Dedifferentiated amniotic fluid mesenchymal stem cell (primary cell): ENCODE measurements around the gene TMX4.

Experiments used
- DNase-seq: peaks from one replicate; pipeline ENCODE4 v3.0.0-alpha.2; 2016; ENCODE audit errors: extremely low spot score

TMX4 gene

DNA sequence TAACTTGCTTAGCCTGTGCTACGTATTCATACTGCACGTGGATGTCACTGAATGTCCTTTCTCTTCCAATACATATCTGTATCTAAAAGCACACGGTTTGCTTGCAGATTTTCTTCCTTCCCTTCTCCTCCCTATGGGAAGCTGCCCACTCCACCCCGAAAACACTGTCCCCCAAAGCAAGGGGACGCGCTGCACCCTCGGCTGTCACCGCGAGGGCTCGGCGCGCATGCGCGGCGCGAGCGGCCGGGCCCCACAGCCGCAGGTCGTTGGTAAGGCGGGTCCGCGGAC, 659 bp downstream of the TMX4 start:
- peak; percentile 28 for DNase-seq

- no peak for DNase-seq
Observed at GRCh38 chr20:8012724-8013123, 6.8 kb downstream of the TMX4 start.

- no peak for DNase-seq
Observed at GRCh38 chr20:8008733-8009132, 10.8 kb downstream of the TMX4 start.

DNA sequence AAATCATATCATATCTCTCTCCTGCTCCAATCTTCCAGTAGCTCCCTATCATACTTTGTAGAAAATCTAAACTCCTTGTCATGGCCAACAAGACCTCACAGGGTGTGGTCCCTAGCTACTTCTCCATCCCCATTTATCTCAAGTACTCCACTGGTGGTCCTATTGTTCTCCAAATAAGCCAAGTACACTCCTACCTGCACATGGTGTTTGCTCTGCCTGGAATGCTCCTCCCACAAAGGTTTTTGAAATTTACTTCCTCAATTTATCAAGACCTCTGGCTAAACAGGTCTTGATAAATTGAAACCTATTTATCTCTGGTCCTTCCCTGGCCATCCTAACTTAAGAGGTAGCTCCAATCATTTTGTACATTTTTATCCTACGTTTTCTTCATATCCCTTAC, 12.1 kb downstream of the TMX4 start:
- no peak for DNase-seq

DNA sequence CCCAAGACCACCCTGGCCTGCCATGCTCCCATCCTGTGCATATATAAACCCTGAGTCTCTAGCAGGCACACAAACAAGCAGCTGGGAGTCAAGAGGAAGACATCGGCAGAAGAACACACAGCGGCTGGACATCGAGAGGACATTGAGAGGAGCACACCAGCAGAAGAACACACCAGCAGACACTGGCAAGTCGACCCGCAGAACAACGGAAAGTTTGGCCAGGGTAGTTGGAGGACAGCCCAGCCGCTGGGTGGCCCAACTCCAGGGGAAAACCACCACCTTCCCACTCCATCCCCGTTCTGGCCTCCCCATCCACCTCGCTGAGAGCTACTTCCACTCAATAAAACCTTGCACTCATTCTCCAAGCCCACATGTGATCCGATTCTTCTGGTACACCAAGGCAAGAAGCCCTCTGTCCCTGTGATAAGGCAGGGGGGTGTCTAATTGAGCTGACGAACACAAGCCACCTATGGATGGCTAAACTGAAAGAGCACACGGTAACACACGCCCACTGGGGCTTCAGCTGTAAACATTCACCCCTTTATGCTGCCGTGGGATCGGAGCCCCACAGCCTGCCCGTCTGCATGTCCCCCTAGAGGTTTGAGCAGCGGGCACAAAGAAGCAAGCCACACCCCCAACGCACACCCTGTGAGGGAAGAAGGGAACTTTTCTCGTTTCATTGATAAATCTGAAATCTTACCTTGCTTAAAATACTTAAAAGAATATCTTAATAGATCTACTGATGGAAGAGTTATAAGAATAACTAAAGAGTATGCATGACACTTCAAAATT, 13.8 kb downstream of the TMX4 start:
- DNase-seq = no peak

- no peak for DNase-seq
Observed at GRCh38 chr20:8005033-8005432, 14.5 kb downstream of the TMX4 start.

- DNase-seq = no peak
Observed at GRCh38 chr20:8002056-8002455, 17.5 kb downstream of the TMX4 start.

- DNase-seq = no peak
Observed at GRCh38 chr20:8000796-8001195, 18.8 kb downstream of the TMX4 start.

GRCh38 chr20:7996898-7997297, 22.7 kb downstream of the TMX4 start:
- DNase-seq = no peak

DNA sequence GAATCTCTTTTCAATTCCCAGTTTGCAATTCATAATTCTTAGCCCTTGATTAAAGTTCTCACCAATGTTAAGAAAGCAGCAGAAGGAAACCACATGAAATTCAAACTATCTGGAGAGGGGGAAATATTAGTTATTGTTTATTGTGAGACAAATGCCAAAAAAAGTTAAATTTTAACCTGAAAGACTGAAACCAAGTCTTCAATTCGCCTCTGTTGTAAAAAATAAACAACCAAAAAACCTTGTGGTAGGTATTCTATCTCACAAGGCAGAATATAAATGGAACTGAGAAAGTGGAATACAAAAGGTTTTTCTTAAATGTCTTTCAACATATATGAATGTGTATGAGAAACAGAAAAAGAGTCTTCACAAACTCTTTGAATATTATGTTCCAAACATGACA, 24.8 kb downstream of the TMX4 start:
- DNase-seq = no peak

DNA sequence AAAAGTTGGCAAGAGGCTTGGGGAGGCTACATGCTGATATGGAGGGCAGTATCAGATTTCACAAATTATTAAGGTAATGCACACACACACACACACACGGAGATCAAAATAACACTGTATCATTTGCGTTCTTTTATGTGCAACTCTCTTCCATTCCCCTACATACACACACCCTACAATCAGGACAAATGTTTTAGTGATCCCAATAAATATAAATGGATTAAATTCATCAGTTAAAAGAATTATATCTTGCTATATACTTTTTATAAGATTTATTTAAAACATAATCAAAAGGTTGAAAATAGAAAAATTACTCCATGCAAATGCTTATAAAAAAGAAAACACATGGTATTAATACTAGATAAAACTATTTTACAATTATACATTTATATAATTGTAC, 25.9 kb downstream of the TMX4 start:
- DNase-seq = no peak

DNA sequence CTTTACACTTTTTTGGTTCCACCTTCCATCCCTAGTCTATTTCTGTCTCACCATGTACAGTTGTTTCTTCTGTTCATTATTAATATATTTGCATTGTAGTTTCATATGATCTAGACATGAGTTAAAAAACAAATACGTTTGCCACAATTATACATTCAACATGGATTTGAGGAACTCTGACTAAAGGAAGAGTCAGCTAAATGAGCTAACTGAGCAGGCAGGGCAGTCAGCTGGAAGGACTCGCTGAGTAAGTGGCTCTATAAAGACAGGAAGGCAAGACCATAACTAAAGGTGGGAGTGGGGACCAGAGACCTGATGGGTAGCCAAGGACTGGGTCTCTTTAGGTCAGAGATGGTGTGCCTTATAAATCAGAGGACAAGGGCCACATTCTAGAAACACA, 26.3 kb downstream of the TMX4 start:
- DNase-seq = no peak

- DNase-seq = no peak
Observed at GRCh38 chr20:7990385-7990784, 29.2 kb downstream of the TMX4 start.

DNA sequence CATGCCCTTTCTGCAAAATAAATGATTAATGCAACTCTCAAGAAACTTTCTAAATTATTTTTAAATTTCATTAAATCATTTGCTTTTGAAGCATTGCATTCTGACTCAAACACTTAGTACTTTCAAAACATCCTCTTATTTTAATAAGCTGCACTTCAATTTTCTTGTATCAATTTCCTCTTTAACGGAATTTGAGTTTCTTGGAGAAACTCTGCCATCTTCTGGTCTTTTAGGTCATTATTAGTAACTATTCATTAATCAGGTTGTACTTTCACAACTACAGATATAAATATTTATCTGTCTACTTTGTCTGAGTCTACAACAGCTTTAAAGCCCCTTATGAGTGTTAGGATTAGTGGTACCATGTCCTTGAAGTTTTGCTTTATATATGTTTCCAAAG, 30.2 kb downstream of the TMX4 start:
- DNase-seq = no peak

GRCh38 chr20:7985916-7986315, 33.6 kb downstream of the TMX4 start:
- DNase-seq = no peak

DNA sequence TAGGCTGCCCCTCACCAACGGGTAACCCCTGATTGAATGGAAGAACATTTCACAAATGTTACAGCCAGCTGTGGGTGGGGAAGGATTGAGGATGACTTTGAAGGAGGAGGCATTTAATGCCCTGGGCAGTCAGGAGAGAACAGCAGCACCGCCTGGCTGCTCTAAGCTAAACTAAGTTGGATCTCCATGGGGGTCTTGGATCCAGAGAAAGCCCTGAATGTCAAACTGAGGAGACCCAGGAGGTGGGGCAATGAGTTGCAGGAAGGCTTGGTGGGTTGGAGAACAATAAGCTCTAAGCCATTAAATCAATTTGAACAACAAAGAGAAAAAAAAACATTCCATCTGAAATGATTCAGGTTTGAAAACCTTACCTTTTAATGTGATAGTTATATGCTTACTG, 35.4 kb downstream of the TMX4 start:
- DNase-seq = no peak

DNA sequence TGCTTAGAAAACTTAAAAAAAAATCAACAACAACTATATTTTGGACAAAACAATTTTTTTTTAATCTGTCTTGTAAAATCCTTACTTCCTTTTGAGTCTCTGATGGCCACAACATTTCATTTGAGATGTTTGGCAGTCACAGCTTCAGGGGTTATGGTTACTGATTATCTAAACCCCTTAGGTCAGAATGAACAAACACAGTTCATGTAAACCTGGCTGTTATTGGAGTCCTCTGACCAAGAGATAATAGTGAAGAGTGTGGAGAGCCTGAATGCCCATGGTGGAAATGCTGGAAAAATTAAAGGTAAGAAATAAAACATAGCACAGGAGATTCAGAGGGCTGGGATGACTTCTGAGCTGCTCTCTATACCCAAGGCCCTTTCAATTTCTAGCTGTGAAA, 38.2 kb downstream of the TMX4 start:
- DNase-seq = no peak

GRCh38 chr20:7980332-7981046, 39.1 kb downstream of the TMX4 start:
- peak; percentile 27 for DNase-seq

DNA sequence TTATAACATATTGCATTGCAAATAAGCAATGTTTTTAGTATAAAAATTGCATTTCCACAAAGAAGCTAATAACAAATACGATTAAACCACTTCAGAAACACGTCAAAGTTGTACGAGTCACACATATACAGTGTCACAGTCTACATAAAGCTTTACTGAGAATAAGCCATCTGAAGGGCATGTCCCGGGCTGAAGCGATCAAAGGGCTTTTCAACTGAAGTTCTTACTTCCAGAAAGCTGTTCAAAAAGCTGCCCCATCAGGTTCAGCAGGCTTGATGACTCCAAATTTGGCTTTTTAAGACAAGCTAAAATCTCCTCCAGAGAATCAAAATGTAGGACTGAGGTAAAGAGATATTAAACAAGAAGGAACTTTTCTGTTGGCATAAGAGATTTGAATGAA, 41.9 kb downstream of the TMX4 start:
- no peak for DNase-seq

DNA sequence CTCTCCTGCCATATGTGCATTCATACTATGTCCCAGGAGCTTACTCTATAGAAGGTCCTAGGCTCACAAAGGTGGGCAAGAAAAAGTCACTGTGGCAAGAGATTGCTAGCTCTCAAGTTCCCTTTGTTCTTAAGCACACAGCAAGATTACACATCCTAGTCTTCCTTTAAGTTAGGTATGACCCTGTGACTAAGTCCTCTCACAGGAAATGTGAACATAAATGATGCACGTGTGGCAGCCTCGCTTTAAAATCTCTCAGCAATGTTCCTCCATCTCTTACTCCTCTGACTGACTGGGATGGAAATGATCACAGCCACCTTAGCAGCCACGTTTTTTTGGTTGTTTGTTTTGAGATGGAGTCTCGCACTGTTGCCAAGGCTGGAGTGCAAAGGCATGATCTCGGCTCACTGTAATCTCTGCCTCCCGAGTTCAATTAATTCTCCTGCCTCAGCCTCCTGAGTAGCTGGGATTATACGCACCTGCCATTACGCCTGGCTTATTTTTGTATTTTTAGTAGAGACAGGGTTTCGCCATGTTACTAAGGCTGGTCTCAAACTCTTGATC, 43.6 kb downstream of the TMX4 start:
- no peak for DNase-seq

DNA sequence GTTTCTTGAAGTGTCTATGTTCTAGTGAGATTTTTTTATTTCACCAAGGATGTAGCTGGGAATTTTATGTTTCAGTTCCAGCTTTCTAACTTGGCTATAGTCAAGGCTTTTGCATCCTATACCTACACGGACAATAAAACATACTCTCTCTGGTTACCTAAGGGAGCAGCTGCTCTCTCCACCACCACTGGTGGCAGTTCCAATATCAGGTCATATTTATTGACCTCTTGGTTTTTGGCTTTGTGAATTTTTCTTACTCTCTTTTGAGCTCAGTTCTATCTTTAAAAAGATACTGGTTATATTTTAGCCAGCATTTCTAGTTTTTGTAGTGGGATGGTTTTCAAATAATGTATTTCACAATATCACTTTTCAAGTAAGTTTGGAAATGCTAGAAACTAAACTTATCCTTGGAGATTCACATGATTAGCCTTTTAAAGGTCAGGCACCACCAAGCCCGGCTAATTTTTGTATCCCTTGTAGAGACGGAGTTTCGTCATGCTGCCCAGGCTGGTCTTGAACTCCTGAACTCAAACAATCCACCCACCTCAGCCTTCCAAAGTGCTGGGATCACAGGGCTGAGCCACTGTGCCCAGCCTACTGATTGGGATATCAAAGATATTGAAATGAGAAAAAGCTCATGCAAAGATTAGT, 44.7 kb downstream of the TMX4 start:
- DNase-seq = no peak

- DNase-seq = no peak
Observed at GRCh38 chr20:7971536-7972280, 47.9 kb downstream of the TMX4 start.
